ENCODE data around the gene FRY.

GRCh38 chr13:32315238-32316027 is 283.9 kb downstream of the FRY start, which contains the start of the genes BRCA2 and ZAR1L:
- TF ChIP-seq EZH2 (IDR thresholded peaks at IDR 0.05) (no peak), POLR2AphosphoS5 (IDR thresholded peaks at IDR 0.05; ENCODE audit: borderline replicate concordance, low read depth, low read length) (peak; percentile 85; the same call in 1 of the 2 replicates)
